ENCODE results near the gene PRMT5.

GRCh38 chr14:22972313-22972930 is 43.2 kb upstream of the PRMT5 start:
- no peak for TF ChIP-seq CTCF (optimal IDR thresholded peaks at IDR 0.05 in 1 of 3, IDR thresholded peaks at IDR 0.05 in 1 of 3, conservative IDR thresholded peaks at IDR 0.05 in 1 of 3; ENCODE audit: extremely low read depth in 1 of 3, insufficient read depth in 2 of 3, low read length in 3 of 3)
- TF ChIP-seq EZH2 (IDR thresholded peaks at IDR 0.05; ENCODE audit: low read length) = no peak
